Keratinocyte (primary cell): ENCODE measurements around the gene RYR2. TPM values are rescaled to one million over a fixed set of nuclear protein-coding genes. Genes with fewer than 3 reads are reported as not detected.

Experiments
- DNase-seq: peaks from one replicate; pipeline ENCODE4 v3.0.0-alpha.2; 2011; ENCODE audit warnings: low read depth, missing footprints, low spot score
- FAIRE-seq: peaks from 2 replicates; lab custom pipeline; 2011; peaks lifted over from hg19 to GRCh38; lab: Jason Lieb, UNC
- H2AFZ ChIP-seq: 2 replicates; pipeline ENCODE4 v1.6.0; 2012; ENCODE audit warnings: low read length, control low read depth, inconsistent platforms; ENCODE audit not compliant: control insufficient read depth
- H3K27ac ChIP-seq: 2 replicates; pipeline ENCODE4 v1.5.1; 2011; ENCODE audit warnings: low read length; ENCODE audit not compliant: control insufficient read depth, insufficient read depth
- H3K27me3 ChIP-seq: 3 replicates; pipeline ENCODE4 v1.6.0; 2011; ENCODE audit warnings: low read length; ENCODE audit not compliant: control insufficient read depth, insufficient read depth; ENCODE audit errors: extremely low read depth
- H3K36me3 ChIP-seq, 2 experiments: 2 replicates in 1 of 2; 3 replicates in 1 of 2; pipeline ENCODE4 v1.5.1; 2011; ENCODE audit warnings: low read length in 2 of 2, mild to moderate bottlenecking in 1 of 2; ENCODE audit not compliant: control insufficient read depth in 2 of 2, insufficient read depth in 2 of 2; ENCODE audit errors: extremely low read depth in 1 of 2
- H3K4me1 ChIP-seq: 3 replicates; pipeline ENCODE4 v1.5.1; 2011; ENCODE audit warnings: low read length; ENCODE audit not compliant: control insufficient read depth, insufficient read depth; ENCODE audit errors: extremely low read depth
- H3K4me2 ChIP-seq: 3 replicates; pipeline ENCODE4 v1.6.0; 2011; ENCODE audit warnings: low read depth, low read length; ENCODE audit not compliant: control insufficient read depth, insufficient read depth; ENCODE audit errors: extremely low read depth
- H3K4me3 ChIP-seq, 3 experiments: fragments of 200-600 bp in 1 of 3; sonication (generic) in 1 of 3; 2 replicates in 2 of 3; 3 replicates in 1 of 3; pipeline ENCODE4 v1.5.1; 2011 to 2016; ENCODE audit warnings: low read length in 3 of 3, mild to moderate bottlenecking in 3 of 3, control low read depth in 2 of 3, inconsistent platforms in 1 of 3, low read depth in 1 of 3, mixed read lengths in 1 of 3, mixed run types in 1 of 3, moderate library complexity in 1 of 3; ENCODE audit not compliant: control insufficient read depth in 2 of 3, insufficient read depth in 2 of 3; ENCODE audit errors: extremely low read depth in 1 of 3
- H3K79me2 ChIP-seq: 2 replicates; pipeline ENCODE4 v1.6.0; 2012; ENCODE audit warnings: low read length; ENCODE audit not compliant: control insufficient read depth, insufficient read depth
- H3K9ac ChIP-seq: 3 replicates; pipeline ENCODE4 v1.6.0; 2011; ENCODE audit warnings: low read length; ENCODE audit not compliant: control insufficient read depth, insufficient read depth; ENCODE audit errors: extremely low read depth
- H3K9me1 ChIP-seq: 3 replicates; pipeline ENCODE4 v1.6.0; 2011; ENCODE audit warnings: low read length; ENCODE audit not compliant: control insufficient read depth, insufficient read depth; ENCODE audit errors: extremely low read depth
- H3K9me3 ChIP-seq: 2 replicates; pipeline ENCODE4 v1.5.1; 2012; ENCODE audit warnings: low read depth, low read length; ENCODE audit not compliant: control insufficient read depth
- H4K20me1 ChIP-seq: 3 replicates; pipeline ENCODE4 v1.6.0; 2011; ENCODE audit warnings: low read length; ENCODE audit not compliant: control insufficient read depth, insufficient read depth; ENCODE audit errors: extremely low read depth
- EZH2 ChIP-seq: IDR thresholded peaks from one replicate; pipeline ENCODE4 v1.6.1; 2012; ENCODE audit warnings: inconsistent platforms, mild to moderate bottlenecking, low read length, moderate library complexity
- dilution Hi-C: fragments of 300-500 bp; cut with MboI; formaldehyde crosslinking; loops from one replicate; pipeline ENCODE4 v1.7.0; 2020; ENCODE audit warnings: low sequenced_read_pairs; ENCODE audit not compliant: extremely low pct_ligation_motif_present
- polyA plus RNA-seq, 5 experiments: library from polyadenylated mRNA; depleted of rRNA in 3 of 5; stranded (reverse) in 3 of 5; stranded (forward) in 1 of 5; unstranded in 1 of 5; fragments of >200 nt; gene quantifications; 1 replicate in 1 of 5; 2 replicates in 3 of 5; 3 replicates in 1 of 5; pipeline versions ENCODE4 v1.2.1 to v1.2.3, GENCODE V29; 2011 to 2012; ENCODE audit warnings: missing spikeins in 2 of 5, low read depth in 1 of 5, low replicate concordance in 1 of 5
- TF ChIP-seq, protein P1 (sequence below), 3 experiments: IDR thresholded peaks in 1 of 3; conservative IDR thresholded peaks in 1 of 3; optimal IDR thresholded peaks in 1 of 3; 2 replicates in 2 of 3; 3 replicates in 1 of 3; pipeline versions ENCODE3 to v1.5.1; 2011; ENCODE audit warnings: low read length in 3 of 3, mild to moderate bottlenecking in 3 of 3, moderate library complexity in 2 of 3, control low read depth in 1 of 3, inconsistent platforms in 1 of 3; ENCODE audit not compliant: insufficient read depth in 2 of 3; ENCODE audit errors: extremely low read depth in 1 of 3

RYR2 gene
- polyA plus RNA-seq, 1 donor (not counting 4 experiments of a cell fraction or from before 2014, with no cell fraction given): 0.05 TPM

DNA sequence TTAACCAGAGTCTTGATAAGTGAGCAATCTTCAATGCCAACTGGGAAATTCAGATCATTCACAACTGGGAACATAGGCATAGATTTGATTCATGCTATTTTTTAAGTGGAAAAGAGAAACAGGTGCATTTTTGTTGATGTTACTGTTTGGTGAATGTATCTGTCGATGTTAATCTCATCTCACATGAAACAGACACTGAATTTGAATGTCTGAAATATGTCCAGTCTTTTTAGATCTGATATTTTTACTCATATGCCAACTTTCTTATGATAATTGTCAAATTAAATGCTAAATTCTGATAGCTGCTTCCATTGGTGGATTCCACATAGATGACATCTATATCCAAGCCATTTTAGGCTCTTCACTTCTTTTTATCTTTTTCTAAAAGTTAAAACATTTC, 213.1 kb downstream of the RYR2 start:
- H3K36me3 ChIP-seq: no peaks in the 10 kb centered on the region
- H3K4me3 ChIP-seq: no peak overlapping the region
- no peaks in the 10 kb centered on the region for H4K20me1 ChIP-seq
- H2AFZ ChIP-seq: no peak overlapping the region
- no peaks in the 10 kb centered on the region for H3K27me3 ChIP-seq
- H3K9ac ChIP-seq: no peak overlapping the region
- dilution Hi-C loops: no loop called here
- FAIRE-seq (no peak), DNase-seq (no peak)
- H3K4me1 ChIP-seq: no peaks in the 10 kb centered on the region
- no peak for TF ChIP-seq EZH2
- TF ChIP-seq, protein P1, sequence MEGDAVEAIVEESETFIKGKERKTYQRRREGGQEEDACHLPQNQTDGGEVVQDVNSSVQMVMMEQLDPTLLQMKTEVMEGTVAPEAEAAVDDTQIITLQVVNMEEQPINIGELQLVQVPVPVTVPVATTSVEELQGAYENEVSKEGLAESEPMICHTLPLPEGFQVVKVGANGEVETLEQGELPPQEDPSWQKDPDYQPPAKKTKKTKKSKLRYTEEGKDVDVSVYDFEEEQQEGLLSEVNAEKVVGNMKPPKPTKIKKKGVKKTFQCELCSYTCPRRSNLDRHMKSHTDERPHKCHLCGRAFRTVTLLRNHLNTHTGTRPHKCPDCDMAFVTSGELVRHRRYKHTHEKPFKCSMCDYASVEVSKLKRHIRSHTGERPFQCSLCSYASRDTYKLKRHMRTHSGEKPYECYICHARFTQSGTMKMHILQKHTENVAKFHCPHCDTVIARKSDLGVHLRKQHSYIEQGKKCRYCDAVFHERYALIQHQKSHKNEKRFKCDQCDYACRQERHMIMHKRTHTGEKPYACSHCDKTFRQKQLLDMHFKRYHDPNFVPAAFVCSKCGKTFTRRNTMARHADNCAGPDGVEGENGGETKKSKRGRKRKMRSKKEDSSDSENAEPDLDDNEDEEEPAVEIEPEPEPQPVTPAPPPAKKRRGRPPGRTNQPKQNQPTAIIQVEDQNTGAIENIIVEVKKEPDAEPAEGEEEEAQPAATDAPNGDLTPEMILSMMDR (optimal IDR thresholded peaks at IDR 0.05 in 1 of 3, IDR thresholded peaks at IDR 0.05 in 1 of 3, conservative IDR thresholded peaks at IDR 0.05 in 1 of 3; ENCODE audit: extremely low read depth in 1 of 3, insufficient read depth in 2 of 3, low read length in 3 of 3): no peak
- H3K27ac ChIP-seq: no peak overlapping the region
- H3K9me1 ChIP-seq: no peaks in the 10 kb centered on the region
- no peak overlapping the region for H3K4me2 ChIP-seq
- H3K9me3 ChIP-seq: peaks cover 4% of the 10 kb centered on the region
- no peaks in the 10 kb centered on the region for H3K79me2 ChIP-seq

DNA sequence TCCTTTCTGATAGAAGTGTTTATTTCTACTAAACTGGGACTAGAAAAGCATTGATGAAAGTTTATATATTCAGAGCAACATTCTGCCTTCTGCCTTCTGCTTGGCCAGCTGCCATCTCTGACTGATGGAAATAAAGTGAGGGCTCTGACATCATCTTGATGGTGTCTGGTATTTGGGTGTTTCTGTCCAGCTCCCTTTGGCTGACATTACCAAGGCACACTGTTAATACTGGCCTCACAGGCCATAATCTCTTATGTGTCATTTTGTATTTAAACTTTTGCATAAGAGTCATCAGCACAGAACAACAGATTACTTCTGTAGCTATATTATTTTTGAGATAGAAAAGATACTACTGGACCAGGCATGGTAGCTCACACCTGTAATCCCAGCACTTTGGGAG, 216.9 kb downstream of the RYR2 start:
- Histone ChIP-seq H2AFZ (no peak overlapping the region), H3K36me3 (no peaks in the 10 kb centered on the region), H3K27ac (no peak overlapping the region), H3K27me3 (no peaks in the 10 kb centered on the region), H3K9me3 (peaks cover 3% of the 10 kb centered on the region), H4K20me1 (no peaks in the 10 kb centered on the region), H3K4me1 (no peaks in the 10 kb centered on the region), H3K4me2 (no peak overlapping the region), H3K9ac (no peak overlapping the region), H3K79me2 (no peaks in the 10 kb centered on the region), H3K9me1 (no peaks in the 10 kb centered on the region), H3K4me3 (no peak overlapping the region)
- dilution Hi-C loops: no loop called here
- no peak for DNase-seq
- FAIRE-seq: no peak
- TF ChIP-seq, protein P1 (optimal IDR thresholded peaks at IDR 0.05 in 1 of 3, IDR thresholded peaks at IDR 0.05 in 1 of 3, conservative IDR thresholded peaks at IDR 0.05 in 1 of 3; ENCODE audit: extremely low read depth in 1 of 3, insufficient read depth in 2 of 3, low read length in 3 of 3): no peak
